ENCODE results near the gene NKX3-2. TPM values are rescaled to one million over a fixed set of nuclear protein-coding genes. Genes with fewer than 3 reads are reported as not detected.

Gene NKX3-2
- total and polyA plus RNA-seq, 9 donors = 0.10 to 1.4 (median 0.22) TPM; not detected in 1

GRCh38 chr4:13539047-13539618 is 5.2 kb downstream of the NKX3-2 start:
- Histone ChIP-seq H3K9me3 (no peaks in the 10 kb centered on the region), H3K27ac (no peak overlapping the region), H3K36me3 (no peaks in the 10 kb centered on the region), H3K27me3 (peaks cover 20% of the 10 kb centered on the region), H3K4me1 (ENCODE audit: insufficient read depth) (peaks cover 10% of the 10 kb centered on the region), H3K4me3 (no peak overlapping the region)
- 6 to 8% (median 7%) methylated on average over 23 of the region's 23 CpGs for WGBS, 3 donors
- no peak for TF ChIP-seq CTCF (IDR thresholded peaks at IDR 0.05)
- no peak for TF ChIP-seq POLR2A (IDR thresholded peaks at IDR 0.05)
- TF ChIP-seq EP300 (IDR thresholded peaks at IDR 0.05) = no peak
- DNase-seq = no peak
- intact Hi-C loops (cut with DNase I) = no loop called here

GRCh38 chr4:13538427-13538973 is 5.8 kb downstream of the NKX3-2 start:
- DNase-seq = no peak

GRCh38 chr4:13537832-13538177 is 6.5 kb downstream of the NKX3-2 start:
- Histone ChIP-seq H3K4me1 (ENCODE audit: insufficient read depth) (peaks cover 5% of the 10 kb centered on the region), H3K9me3 (no peaks in the 10 kb centered on the region), H3K36me3 (no peaks in the 10 kb centered on the region), H3K27me3 (peaks cover 20% of the 10 kb centered on the region), H3K4me3 (no peak overlapping the region), H3K27ac (no peak overlapping the region)
- 8 to 15% (median 13%) methylated on average over 10 of the region's 10 CpGs for WGBS, 3 donors
- no peak for DNase-seq
- intact Hi-C loops (cut with DNase I) = no loop called here
- no peak for TF ChIP-seq EP300 (IDR thresholded peaks at IDR 0.05)
- no peak for TF ChIP-seq POLR2A (IDR thresholded peaks at IDR 0.05)
- no peak for TF ChIP-seq CTCF (IDR thresholded peaks at IDR 0.05)

More at GRCh38 chr4:13538427-13538973, 5.8 kb downstream of the NKX3-2 start:
- no peak overlapping the region for H3K27ac ChIP-seq
- TF ChIP-seq CTCF (IDR thresholded peaks at IDR 0.05) (no peak), POLR2A (IDR thresholded peaks at IDR 0.05) (no peak), EP300 (IDR thresholded peaks at IDR 0.05) (no peak)
- intact Hi-C loops (cut with DNase I) = no loop called here
- WGBS, 3 donors = 18 to 20% (median 19%) methylated on average over 16 of the region's 16 CpGs
- H3K36me3 ChIP-seq = no peaks in the 10 kb centered on the region
- no peak overlapping the region for H3K4me3 ChIP-seq
- peaks cover 20% of the 10 kb centered on the region for H3K27me3 ChIP-seq
- H3K9me3 ChIP-seq = no peaks in the 10 kb centered on the region
- H3K4me1 ChIP-seq (ENCODE audit: insufficient read depth) = peaks cover 6% of the 10 kb centered on the region

- no peak overlapping the region for H3K27ac ChIP-seq
- intact Hi-C loops (cut with DNase I) = no loop called here
- no peak overlapping the region for H3K4me3 ChIP-seq
- 6 to 11% (median 9%) methylated on average over 34 of the region's 34 CpGs for WGBS, 3 donors
- no peak for TF ChIP-seq POLR2A (IDR thresholded peaks at IDR 0.05)
- TF ChIP-seq EP300 (IDR thresholded peaks at IDR 0.05) = no peak
- no peak for TF ChIP-seq CTCF (IDR thresholded peaks at IDR 0.05)
- H3K27me3 ChIP-seq = peaks cover 19% of the 10 kb centered on the region
- no peaks in the 10 kb centered on the region for H3K36me3 ChIP-seq
- DNase-seq = no peak
- H3K4me1 ChIP-seq (ENCODE audit: insufficient read depth) = peaks cover 5% of the 10 kb centered on the region
- H3K9me3 ChIP-seq = no peaks in the 10 kb centered on the region
Observed at GRCh38 chr4:13537011-13537831, 7.1 kb downstream of the NKX3-2 start.
